HG03103 (cell line): ENCODE measurements around the gene UPB1.
A peak's percentile ranks its signal among the peaks of the same experiment; 100 is the strongest.

Experiments
- ATAC-seq: cut with Tn5 transposase; IDR thresholded peaks from one replicate; pipeline ENCODE4 v1.9.1; 2021; ENCODE audit warnings: low read depth; ENCODE audit not compliant: unreplicated experiment

The UPB1 gene

DNA sequence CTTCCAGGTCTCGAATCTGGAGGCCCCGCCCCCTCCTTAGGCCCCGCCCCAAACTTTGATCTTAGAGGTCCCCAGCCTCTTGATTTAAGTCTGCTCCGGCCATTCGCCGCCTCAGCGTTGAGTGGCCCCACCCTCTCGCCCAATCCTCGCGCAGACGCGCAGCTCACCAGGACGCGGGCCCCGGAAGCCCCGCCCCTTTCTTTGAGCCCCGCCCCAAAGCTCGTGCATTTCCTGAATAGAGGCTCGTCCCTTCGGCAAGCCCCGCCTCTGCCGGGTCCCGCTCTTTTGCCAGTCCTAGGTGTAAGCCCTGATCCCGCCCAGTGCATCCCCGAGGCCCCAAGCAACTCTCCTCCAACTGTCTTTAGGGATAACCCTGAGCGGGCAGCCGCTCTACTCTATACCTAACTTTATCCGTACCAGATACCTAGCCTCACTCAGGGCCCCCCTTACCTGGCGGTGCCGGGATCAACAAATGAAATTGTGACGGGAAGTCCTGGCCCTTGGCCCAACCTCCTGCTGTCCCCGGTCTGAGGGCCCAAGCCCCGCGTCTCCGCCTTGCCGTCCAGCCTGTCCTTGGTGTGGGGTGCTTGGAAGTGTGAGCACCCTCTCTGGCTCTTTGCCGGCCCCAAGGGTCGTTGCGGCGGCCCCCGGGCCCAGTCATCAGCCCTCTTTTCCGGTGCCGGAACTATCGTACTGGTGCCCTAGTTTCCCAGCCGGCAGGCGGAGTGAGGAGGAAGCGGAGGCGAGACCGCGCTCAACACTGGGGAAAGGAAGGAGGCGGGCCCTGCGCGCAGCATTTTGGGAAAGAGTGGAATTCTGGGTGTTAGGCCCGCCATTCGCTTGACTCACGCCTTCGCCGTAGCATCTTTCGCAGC lies 60.3 kb downstream of the UPB1 start, which contains the start of gene SNRPD3:
Gene SNRPD3, plus strand, starts transcription at position 835 of the 875 bp plus-strand sequence. CDS start 1,676 bp downstream, outside the sequence.
- ATAC-seq, result peak; percentile 71

DNA sequence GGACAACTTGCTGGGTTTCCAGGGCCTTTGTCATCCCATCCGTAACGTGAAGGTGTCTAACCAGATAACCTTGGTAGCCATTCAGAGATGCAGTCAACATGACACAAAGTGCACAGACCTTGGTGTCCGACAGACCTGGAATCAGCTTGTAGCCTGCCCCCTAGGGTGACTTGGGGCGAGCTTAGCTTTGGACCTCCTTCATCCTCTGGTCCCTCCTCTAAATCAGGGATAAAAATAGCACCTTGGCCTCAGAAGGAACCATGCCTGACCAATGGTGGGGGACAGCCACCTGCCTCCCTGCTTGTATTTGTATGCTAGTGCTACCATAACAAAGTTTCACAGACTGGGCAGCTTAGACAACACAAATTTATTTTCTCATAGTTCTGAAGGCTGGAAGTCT lies 64.3 kb downstream of the UPB1 start:
- no peak for ATAC-seq

DNA sequence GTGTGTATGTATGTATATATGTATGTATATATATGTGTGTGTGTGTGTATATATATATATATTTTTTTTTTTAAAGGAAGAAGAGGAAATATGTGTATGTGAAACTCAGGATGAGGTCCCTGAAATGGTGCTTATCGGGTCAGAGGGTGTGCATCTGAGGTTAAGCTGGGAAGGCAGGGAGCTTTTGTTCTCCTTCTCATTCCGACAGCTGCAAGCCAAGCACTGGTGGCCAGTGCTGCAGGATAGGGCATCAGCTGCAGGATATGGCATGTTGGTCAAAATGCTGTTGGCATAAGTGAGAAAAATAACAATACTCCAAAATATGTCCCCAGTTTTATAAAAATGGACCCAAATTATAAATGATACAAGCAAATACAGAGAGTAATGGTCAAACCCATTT lies 68.1 kb downstream of the UPB1 start:
- ATAC-seq, result no peak

DNA sequence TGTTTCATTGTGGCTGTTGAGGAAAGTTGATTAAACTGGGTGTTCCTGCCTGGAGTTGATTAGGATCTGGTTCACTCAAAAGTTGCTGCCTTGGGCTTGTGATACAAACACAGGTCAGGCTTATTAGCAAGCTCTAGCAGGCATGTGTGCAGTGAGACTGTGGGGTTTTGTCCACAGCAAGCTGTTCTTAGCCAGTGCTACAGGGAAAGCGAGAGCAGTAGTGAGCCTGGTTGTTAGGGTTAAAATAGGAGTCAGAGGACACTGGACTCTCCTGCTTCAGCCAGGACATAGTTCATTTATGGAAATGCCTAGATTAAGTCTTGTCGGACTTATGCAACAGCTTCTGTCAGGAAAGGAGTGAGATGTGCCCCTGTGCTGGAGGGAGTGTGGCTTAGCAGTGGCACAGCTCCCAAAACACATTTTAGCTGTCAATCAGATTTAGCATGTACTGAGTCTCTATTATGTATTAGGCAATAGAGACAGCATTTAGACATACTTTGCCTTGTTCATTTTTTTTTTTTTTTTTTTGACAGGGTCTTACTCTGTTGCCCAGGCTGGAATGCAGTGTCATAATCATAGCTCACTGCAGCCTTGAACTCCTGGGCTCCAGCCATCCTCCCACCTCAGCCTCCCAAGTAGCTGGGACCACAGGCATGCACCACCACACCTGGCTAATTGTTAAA lies 69.4 kb downstream of the UPB1 start:
- ATAC-seq, result no peak

DNA sequence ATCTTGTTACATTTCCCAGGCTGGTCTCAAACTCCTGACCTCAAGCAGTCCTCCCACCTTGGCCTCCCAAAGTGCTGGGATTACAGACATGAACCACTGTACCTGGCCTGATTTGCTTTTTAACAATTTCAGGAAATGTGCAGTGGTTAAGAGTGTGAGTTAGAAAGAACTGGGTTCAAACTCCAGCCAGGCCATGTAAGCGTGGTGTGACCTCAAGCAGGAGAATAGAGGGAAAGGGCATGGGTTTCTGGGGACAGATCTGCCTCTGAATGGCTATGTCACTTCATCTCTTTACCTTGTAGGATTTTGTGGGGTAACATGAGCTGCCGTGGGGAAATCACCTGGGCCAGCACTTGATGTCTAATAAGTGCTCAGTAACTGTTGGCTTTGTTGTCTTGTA lies 69.9 kb downstream of the UPB1 start:
- no peak for ATAC-seq

DNA sequence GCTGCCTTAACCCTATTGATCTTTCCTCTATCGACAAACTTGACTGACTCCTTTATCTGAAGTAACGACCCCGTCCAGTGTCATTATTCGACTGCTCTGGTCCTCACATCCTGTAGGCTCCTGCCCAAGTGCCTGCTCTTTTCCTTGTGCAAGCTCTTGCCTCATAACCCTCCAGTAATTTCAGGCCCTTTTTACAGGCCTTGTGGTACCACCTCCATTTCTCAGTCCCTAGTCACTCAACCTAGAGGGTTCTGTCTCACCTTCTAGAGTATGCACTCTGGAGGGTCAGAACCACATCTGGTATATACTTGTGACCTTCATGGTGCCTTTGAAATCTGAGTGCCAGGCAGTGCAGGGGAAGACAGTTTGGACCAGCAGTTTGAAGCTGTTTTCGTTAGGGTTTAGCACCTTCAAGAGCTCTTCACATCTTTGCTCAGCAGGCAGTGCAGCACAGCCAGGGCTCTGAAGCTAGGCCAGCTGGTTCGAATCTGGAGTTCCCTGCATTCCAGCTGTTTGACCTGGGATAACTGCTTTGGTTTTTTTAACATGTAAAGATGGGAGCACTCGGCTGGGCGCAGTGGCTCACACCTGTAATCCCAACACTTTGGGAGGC lies 71.9 kb downstream of the UPB1 start:
- no peak for ATAC-seq

DNA sequence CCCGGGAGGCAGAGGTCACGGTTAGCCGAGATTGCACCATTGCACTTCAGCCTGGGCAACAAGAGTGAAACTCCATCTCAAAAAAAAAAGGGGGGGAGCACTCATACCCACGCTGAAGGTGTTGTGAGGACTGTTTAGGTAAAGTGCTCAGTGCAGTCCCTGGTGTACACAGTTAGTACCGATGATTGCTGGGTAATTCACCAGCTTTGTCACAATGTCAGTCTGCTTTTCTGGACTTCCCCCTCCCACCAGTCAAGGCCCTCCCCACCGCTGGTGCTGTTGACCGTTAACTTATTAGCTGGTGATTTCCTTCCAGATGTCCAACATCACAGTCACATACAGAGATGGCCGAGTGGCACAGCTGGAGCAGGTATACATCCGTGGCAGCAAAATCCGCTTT lies 72.5 kb downstream of the UPB1 start:
- no peak for ATAC-seq

DNA sequence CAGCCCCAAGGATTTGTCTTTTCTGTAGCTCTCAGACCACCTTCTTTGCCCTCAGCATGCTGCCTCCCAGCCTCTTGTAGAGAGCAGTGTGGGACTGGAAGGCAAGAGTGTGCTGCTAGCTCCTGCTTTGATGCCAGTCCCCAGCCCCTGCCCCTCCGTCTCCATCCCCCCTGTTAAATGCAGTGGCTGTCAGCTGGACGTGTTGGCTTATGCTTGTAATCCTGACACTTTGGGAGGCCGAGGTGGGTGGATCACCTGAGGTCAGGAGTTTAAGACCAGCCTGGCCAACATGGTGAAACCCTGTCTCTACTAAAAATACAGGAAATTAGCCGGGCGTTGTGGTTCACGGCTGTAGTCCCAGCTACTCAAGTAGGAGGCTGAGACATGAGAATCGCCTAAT lies 76.1 kb downstream of the UPB1 start:
- ATAC-seq, result no peak

DNA sequence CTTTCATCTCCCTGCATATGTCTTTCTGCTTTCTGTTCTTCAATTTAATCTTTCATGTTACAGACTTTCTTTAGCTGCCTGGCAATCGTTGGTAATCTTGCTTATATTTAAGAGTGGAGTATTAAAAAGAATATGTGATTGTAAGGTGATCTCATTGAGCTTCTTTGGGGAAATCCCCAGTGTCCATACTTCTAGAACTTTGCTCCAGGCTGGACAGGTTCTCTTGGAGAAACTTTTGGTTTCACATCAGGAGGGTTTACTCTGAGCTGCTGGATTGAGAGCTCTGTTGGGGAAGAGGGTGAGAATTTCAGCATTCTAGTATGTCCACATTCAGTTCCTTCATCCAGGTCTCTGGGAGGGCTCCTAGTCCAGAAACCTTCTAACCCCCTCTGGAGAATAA lies 81.6 kb downstream of the UPB1 start:
- no peak for ATAC-seq
